GM12878 (cell line): Measurements from ENCODE around the gene TUBB. TPM values are rescaled to one million over a fixed set of nuclear protein-coding genes. Genes with fewer than 3 reads are reported as not detected.

Experiments used
- BRCA1 ChIP-seq: IDR thresholded peaks from 2 replicates; pipeline ENCODE4 v1.6.1; 2011; ENCODE audit warnings: low read depth, low read length, improper control_type of control experiment
- E4F1 ChIP-seq: fragments of 450-650 bp; IDR thresholded peaks from 2 replicates; pipeline ENCODE4 v1.6.1; 2018; ENCODE audit warnings: borderline replicate concordance, mild to moderate bottlenecking; ENCODE audit not compliant: partially characterized antibody
- FOS ChIP-seq: IDR thresholded peaks from 3 replicates; pipeline ENCODE4 v1.6.1; 2011; ENCODE audit warnings: borderline replicate concordance; ENCODE audit not compliant: insufficient read length; ENCODE audit errors: extremely low read depth
- FOXK2 ChIP-seq: fragments of 450-650 bp; IDR thresholded peaks from 2 replicates; pipeline ENCODE4 v1.6.1; 2017; ENCODE audit warnings: mild to moderate bottlenecking, moderate library complexity
- IKZF2 ChIP-seq, 2 experiments: fragments of 450-650 bp; IDR thresholded peaks; 2 replicates each; pipeline ENCODE4 v1.6.1; 2017; ENCODE audit warnings: mild to moderate bottlenecking in 2 of 2, moderate library complexity in 2 of 2
- NR2C2 ChIP-seq: IDR thresholded peaks from 2 replicates; pipeline ENCODE4 v1.6.1; 2011; ENCODE audit warnings: borderline replicate concordance, low read depth; ENCODE audit not compliant: control insufficient read depth, insufficient read length
- POLR2A ChIP-seq: IDR thresholded peaks from 2 replicates; pipeline ENCODE4 v1.6.1; 2011; ENCODE audit warnings: low read depth, mild to moderate bottlenecking, low read length
- USF2 ChIP-seq: IDR thresholded peaks from 2 replicates; pipeline ENCODE4 v1.6.1; 2011; ENCODE audit warnings: low read depth, low read length, improper control_type of control experiment, borderline replicate concordance
- ZNF24 ChIP-seq: fragments of 450-650 bp; IDR thresholded peaks from 2 replicates; pipeline ENCODE4 v1.6.1; 2017; ENCODE audit warnings: antibody characterized with exemption, mild to moderate bottlenecking
- ZNF384 ChIP-seq: IDR thresholded peaks from 2 replicates; pipeline ENCODE4 v1.6.1; 2012; ENCODE audit warnings: low read depth, mild to moderate bottlenecking, low read length, improper control_type of control experiment, borderline replicate concordance
- ZNF592 ChIP-seq: fragments of 450-650 bp; IDR thresholded peaks from 2 replicates; pipeline ENCODE4 v1.6.1; 2017; ENCODE audit warnings: mild to moderate bottlenecking, moderate library complexity
- ZNF687 ChIP-seq: fragments of 450-650 bp; IDR thresholded peaks from 2 replicates; pipeline ENCODE4 v1.6.1; 2017; ENCODE audit warnings: mild to moderate bottlenecking, moderate library complexity
- polyA plus RNA-seq, 11 experiments: library from polyadenylated mRNA; depleted of rRNA in 4 of 11; unstranded in 6 of 11; stranded (reverse) in 5 of 11; fragments of >200 nt; fragmentation: Nextera tagmentation in 4 of 11; fragmentation: Illumina TruSeq in 1 of 11; extraction: Ambion mirVana in 4 of 11; extraction: Trizol in 1 of 11; gene quantifications; 1 replicate in 1 of 11; 2 replicates in 10 of 11; pipeline versions ENCODE4 v1.2.1 to v1.2.3, GENCODE V29; 2011 to 2016; ENCODE audit warnings: inconsistent platforms in 2 of 11, missing spikeins in 2 of 11, low read depth in 1 of 11
- total RNA-seq, 4 experiments: library from RNA; depleted of rRNA in 3 of 4; stranded (reverse); fragments of >200 nt in 3 of 4; fragmentation: Illumina TruSeq in 1 of 4; extraction: Trizol in 1 of 4; gene quantifications; 2 replicates each; pipeline versions ENCODE4 v1.2.1 to v1.2.3, GENCODE V29; 2013 to 2021

The TUBB gene
- total and polyA plus RNA-seq, 10 of the 15 experiments (the other 5 are each of a cell fraction or from before 2014, with no cell fraction given): 1,039 to 3,052 (median 1,656) TPM

GRCh38 chr6:30742316-30743098 is 22.4 kb downstream of the TUBB start, which contains the start of gene FLOT1 (continued):
- no peak for TF ChIP-seq NR2C2
- TF ChIP-seq IKZF2 (IDR thresholded peaks at IDR 0.05): peak; percentile 89 to 92
- TF ChIP-seq E4F1: no peak
- TF ChIP-seq ZNF687: peak; percentile 79
- no peak for TF ChIP-seq ZNF384
- no peak for TF ChIP-seq FOXK2
- TF ChIP-seq BRCA1: no peak
- TF ChIP-seq ZNF24: no peak
- TF ChIP-seq ZNF592: 0 out of 2 replicates have a peak, but pooled peaks have one; percentile 25
- TF ChIP-seq POLR2A: peak; percentile 83
- no peak for TF ChIP-seq USF2
- TF ChIP-seq FOS: no peak
